HG03378 (cell line): ENCODE data around the gene SLC12A7.
"Not testable (repeated sequence)": the region's sequence is repeated elsewhere in the genome, so short reads cannot be mapped to it uniquely, and the experiment has no call there.

Experiments
- ATAC-seq: cut with Tn5 transposase; IDR thresholded peaks from one replicate; pipeline ENCODE4 v1.9.1; 2021; ENCODE audit warnings: mild to moderate bottlenecking, moderate library complexity; ENCODE audit not compliant: unreplicated experiment

Gene SLC12A7

GRCh38 chr5:1065891-1066650 lies 45.8 kb downstream of the SLC12A7 start:
- no peak for ATAC-seq

- ATAC-seq: no peak
Observed at GRCh38 chr5:1065143-1065750, 46.6 kb downstream of the SLC12A7 start.

GRCh38 chr5:1064383-1065142 lies 47.3 kb downstream of the SLC12A7 start:
- no peak for ATAC-seq

- no peak for ATAC-seq
Observed at GRCh38 chr5:1063661-1064382, 48.0 kb downstream of the SLC12A7 start.

- ATAC-seq: no peak
Observed at GRCh38 chr5:1062761-1063568, 48.9 kb downstream of the SLC12A7 start.

- no peak for ATAC-seq
Observed at GRCh38 chr5:1061916-1062315, 49.9 kb downstream of the SLC12A7 start.

DNA sequence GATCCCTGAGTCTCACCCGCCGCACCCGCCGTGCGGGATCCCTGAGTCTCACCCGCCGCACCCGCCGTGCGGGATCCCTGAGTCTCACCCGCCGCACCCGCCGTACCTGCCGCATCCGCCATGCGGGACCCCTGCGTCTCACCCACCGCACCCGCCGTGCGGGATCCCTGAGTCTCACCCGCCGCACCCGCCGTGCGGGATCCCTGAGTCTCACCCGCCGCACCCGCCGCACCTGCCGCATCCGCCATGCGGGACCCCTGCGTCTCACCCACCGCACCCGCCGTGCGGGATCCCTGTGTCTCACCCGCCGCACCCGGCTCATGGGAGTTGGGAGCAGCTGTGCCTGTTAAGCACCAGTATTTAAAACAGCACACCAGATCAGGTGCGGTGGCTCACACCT lies 50.6 kb downstream of the SLC12A7 start:
- not testable (repeated sequence) for ATAC-seq

DNA sequence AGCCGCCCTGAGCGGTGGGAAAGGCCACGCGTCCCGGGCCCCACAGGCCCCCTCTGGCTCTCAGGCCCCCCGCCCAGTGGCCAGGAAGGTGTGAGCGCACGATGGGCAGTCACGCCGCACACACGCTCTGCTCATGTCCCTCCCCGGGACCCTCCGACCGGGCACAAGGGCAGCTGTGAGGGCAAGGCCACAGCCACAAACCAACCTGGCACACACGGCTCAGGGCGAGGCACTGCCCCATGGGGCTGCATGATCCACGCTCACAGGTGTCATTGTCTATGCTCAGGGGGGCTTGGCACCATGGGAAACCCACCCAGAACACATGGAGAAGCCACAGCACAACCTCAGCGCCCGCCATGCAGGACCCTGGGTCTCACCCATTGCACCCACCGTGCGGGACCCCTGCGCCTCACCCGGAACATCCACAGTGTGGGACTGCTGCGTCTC lies 51.3 kb downstream of the SLC12A7 start:
- ATAC-seq: no peak

DNA sequence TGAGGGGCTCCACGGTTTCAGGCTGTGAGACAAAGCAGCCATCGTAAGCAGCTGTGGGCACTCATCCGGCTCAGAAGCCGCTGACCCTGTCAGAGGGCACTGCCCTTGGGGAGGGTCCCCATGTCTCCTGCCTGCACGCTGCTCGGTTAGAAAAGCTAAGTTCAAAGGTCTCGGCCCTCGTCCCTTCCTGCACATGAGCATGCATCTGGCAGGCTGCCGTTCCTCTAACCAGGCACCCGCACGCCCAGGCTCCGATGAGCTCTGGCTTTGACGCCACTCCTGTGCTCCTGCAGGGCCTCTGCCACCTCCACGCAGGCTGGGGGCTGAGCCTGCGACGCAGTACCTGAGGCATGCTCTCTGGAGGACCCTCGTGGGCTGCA lies 52.0 kb downstream of the SLC12A7 start:
- ATAC-seq: no peak

- no peak for ATAC-seq
Observed at GRCh38 chr5:1058988-1059883, 52.6 kb downstream of the SLC12A7 start.

DNA sequence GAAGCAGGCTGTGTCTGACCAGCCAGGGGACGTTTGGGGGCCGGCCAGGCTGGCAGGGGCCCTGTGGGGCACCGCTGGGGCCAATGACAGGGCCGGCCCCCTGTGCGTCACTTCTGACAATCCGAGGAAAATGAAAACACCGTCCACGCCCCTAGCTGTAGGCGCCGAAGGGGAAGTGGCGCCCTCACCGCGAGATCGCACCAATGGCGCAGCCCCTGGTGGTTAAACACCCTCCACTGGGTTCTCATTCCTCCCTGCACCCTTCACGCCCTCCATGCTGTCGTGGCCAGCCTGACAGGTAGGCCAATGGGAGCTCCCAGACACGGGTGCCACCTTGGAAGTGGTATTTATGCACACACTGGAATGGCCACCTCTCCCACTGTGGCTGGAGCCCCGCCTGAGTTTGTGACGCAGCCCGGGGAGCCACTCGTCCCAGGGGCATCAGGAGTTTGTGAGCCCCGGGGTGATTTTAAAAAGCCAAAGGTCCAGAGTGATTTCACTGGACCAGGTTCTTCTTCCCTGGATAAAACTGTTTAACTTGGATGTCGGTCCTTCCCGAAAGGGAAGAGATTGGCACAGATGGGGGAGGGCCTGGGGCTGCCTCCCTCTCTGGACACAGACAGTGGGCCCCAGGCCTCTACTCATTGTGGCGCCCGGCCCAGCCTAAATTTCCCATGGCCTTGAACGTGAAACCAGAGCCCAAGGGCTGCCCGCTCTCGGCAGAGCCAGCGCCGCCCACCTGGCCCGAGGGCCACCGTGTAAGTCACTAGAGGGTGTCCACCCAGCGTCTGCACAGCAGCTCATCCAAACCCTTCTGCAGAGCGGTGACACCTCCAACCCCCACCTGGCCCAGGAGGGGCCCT lies 53.5 kb downstream of the SLC12A7 start:
- ATAC-seq: no peak

DNA sequence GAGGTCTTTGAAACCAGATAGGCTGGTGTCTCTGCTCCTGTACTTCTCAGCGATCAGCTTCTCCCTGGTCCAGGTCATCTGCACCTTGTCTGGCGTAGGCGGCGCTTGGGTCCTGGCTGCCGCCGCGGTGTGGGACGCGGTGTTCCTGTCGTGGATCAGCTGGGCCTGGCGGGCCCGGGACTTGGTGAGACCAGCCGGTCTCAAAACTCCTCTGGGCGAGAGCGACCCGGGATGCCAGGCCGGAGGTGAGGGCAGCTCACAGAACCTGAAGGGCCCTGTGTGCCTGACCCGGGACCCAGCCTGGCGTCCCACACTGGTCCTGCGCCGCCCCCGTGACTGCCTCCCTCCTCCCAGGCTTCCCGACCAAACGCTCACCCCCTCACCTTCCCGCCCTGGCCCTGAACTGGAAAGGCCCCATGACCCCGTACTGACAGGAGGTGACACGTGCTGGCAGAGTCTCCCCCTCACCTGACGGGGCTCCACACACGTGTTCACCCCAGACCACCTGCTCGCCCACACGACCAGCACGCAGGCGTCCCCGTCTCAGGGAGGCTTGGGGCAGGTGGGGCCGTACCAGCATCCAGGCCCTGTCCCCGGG lies 54.3 kb downstream of the SLC12A7 start:
- ATAC-seq: no peak

DNA sequence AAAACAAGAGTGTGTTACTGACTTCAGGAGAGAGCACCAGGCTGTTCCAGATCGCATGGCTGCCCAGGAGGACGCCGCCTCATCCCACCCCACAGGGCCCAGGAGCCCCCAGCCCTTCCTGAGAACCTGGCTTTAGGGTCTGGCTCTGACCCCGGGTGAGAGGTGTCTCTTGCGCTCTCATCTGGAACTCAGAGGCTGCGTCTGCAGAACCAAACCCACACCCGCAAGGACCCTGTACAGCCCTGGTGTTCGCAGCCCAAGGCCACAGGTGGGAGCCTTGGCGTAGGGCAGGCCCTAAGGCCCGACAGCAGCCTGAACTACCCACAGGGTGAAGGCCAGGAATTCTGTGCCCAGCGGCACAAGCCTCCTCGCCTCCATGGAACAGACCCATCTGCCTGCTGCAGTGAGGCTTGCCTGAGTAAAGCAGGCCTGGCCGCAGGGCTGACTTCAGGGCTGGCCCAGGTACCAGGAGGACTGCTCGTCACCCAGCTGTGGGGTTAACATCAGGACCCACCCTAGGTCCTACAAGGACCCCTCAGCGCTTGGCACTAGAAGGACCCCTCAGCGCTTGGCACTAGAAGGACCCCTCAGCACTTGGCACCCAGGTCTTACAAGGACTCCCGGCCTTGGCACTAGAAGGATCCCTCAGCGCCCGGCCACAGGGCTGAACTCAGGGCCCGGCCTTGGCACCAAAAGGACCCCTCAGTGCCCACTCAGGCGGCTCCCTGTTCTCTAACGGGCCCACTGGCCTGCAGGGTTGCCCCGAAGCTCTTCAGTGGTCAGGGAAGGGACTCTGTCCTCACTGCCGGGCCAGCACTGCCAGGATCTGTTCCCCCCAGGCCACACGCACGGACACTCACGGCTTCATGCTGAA lies 55.0 kb downstream of the SLC12A7 start:
- no peak for ATAC-seq

GRCh38 chr5:1055896-1056610 lies 55.8 kb downstream of the SLC12A7 start:
- no peak for ATAC-seq

GRCh38 chr5:1054799-1055775 lies 56.8 kb downstream of the SLC12A7 start:
- no peak for ATAC-seq
